ENCODE measurements around the gene MAT1A.

DNA sequence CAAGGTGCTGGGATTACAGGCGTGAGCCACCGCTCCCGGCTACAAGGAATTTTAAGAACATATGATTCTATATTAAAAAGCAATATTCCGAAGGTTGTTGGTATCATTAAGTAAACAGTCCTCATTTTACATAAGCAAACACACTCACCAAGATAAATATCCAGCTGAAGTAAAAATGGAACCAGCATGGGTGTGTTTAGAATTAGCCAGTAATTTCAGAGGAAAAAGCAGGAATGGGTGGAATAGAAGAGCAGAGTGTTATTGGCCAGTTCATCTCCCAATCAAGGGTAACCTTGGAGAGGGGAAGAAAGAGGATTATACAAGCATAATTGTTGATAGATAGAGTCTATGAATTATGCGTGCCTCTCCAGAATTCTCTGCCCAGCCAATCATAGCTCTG is 31.7 kb upstream of the MAT1A start:
- TF ChIP-seq, protein P1, sequence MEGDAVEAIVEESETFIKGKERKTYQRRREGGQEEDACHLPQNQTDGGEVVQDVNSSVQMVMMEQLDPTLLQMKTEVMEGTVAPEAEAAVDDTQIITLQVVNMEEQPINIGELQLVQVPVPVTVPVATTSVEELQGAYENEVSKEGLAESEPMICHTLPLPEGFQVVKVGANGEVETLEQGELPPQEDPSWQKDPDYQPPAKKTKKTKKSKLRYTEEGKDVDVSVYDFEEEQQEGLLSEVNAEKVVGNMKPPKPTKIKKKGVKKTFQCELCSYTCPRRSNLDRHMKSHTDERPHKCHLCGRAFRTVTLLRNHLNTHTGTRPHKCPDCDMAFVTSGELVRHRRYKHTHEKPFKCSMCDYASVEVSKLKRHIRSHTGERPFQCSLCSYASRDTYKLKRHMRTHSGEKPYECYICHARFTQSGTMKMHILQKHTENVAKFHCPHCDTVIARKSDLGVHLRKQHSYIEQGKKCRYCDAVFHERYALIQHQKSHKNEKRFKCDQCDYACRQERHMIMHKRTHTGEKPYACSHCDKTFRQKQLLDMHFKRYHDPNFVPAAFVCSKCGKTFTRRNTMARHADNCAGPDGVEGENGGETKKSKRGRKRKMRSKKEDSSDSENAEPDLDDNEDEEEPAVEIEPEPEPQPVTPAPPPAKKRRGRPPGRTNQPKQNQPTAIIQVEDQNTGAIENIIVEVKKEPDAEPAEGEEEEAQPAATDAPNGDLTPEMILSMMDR (IDR thresholded peaks at IDR 0.05), result no peak
- TF ChIP-seq, protein P2, sequence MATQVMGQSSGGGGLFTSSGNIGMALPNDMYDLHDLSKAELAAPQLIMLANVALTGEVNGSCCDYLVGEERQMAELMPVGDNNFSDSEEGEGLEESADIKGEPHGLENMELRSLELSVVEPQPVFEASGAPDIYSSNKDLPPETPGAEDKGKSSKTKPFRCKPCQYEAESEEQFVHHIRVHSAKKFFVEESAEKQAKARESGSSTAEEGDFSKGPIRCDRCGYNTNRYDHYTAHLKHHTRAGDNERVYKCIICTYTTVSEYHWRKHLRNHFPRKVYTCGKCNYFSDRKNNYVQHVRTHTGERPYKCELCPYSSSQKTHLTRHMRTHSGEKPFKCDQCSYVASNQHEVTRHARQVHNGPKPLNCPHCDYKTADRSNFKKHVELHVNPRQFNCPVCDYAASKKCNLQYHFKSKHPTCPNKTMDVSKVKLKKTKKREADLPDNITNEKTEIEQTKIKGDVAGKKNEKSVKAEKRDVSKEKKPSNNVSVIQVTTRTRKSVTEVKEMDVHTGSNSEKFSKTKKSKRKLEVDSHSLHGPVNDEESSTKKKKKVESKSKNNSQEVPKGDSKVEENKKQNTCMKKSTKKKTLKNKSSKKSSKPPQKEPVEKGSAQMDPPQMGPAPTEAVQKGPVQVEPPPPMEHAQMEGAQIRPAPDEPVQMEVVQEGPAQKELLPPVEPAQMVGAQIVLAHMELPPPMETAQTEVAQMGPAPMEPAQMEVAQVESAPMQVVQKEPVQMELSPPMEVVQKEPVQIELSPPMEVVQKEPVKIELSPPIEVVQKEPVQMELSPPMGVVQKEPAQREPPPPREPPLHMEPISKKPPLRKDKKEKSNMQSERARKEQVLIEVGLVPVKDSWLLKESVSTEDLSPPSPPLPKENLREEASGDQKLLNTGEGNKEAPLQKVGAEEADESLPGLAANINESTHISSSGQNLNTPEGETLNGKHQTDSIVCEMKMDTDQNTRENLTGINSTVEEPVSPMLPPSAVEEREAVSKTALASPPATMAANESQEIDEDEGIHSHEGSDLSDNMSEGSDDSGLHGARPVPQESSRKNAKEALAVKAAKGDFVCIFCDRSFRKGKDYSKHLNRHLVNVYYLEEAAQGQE (IDR thresholded peaks at IDR 0.05; ENCODE audit: insufficient read depth in 1 of 2, low read depth in 2 of 2, low read length in 1 of 2), result no peak
- TF ChIP-seq SIN3A (IDR thresholded peaks at IDR 0.05; ENCODE audit: borderline replicate concordance, insufficient read depth, low read depth, low read length), result no peak

All from Panc1 (cell line).